ENCODE results near the gene ACP5. TPM values are rescaled to one million over a fixed set of nuclear protein-coding genes. Genes with fewer than 3 reads are reported as not detected.

ACP5 gene
- total and polyA plus RNA-seq, 7 donors, result 0.44 to 2.7 (median 1.3) TPM

GRCh38 chr19:11594084-11594483 is 16.6 kb upstream of the ACP5 start:
- H3K36me3 ChIP-seq (ENCODE audit: insufficient read depth in 1 of 2, low read depth in 1 of 2), result no peaks in the 10 kb centered on the region
- H3K4me3 ChIP-seq, result no peak overlapping the region
- no peak overlapping the region for H3K27ac ChIP-seq
- peaks cover 7% of the 10 kb centered on the region for H3K4me1 ChIP-seq
- DNase-seq (no peak), ATAC-seq (no peak)
- H3K27me3 ChIP-seq (ENCODE audit: insufficient read depth in 3 of 3, low read length in 2 of 3), result no peaks in the 10 kb centered on the region
- intact Hi-C loops (cut with DNase I), result no loop called here
- TF ChIP-seq CTCF (IDR thresholded peaks at IDR 0.05), result no peak
- H3K9me3 ChIP-seq, result no peaks in the 10 kb centered on the region
- whole genome bisulfite sequencing, 3 donors, result 79 to 91% (median 80%) methylated on average over 4 of the region's 4 CpGs

GRCh38 chr19:11587975-11588631 is 10.7 kb upstream of the ACP5 start:
- TF ChIP-seq CTCF (IDR thresholded peaks at IDR 0.05), result no peak
- Histone ChIP-seq H3K4me1 (no peaks in the 10 kb centered on the region), H3K27me3 (ENCODE audit: insufficient read depth in 3 of 3, low read length in 2 of 3) (no peaks in the 10 kb centered on the region), H3K27ac (no peak overlapping the region), H3K4me3 (no peak overlapping the region), H3K9me3 (no peaks in the 10 kb centered on the region), H3K36me3 (ENCODE audit: insufficient read depth in 1 of 2, low read depth in 1 of 2) (no peaks in the 10 kb centered on the region)
- WGBS, 3 donors, result 62 to 74% (median 63%) methylated on average over 13 of the region's 13 CpGs
- peak in 2 of 4 donors; percentile 22 to 30 for ATAC-seq
- intact Hi-C loops (cut with DNase I), result loop anchor here (2.0 to 10.0 kb wide), 4 partner anchors 91 to 295 kb away; partner anchors contain the start of genes EPOR (in 1 of the 2) and TSPAN16 (in 1 of the 2)
- no peak for DNase-seq

GRCh38 chr19:11587302-11587974 is 10.0 kb upstream of the ACP5 start:
- Histone ChIP-seq H3K27me3 (ENCODE audit: insufficient read depth in 3 of 3, low read length in 2 of 3) (no peaks in the 10 kb centered on the region), H3K9me3 (no peaks in the 10 kb centered on the region), H3K36me3 (ENCODE audit: insufficient read depth in 1 of 2, low read depth in 1 of 2) (no peaks in the 10 kb centered on the region), H3K4me3 (no peak overlapping the region), H3K4me1 (no peaks in the 10 kb centered on the region), H3K27ac (no peak overlapping the region)
- ATAC-seq, result peak; percentile 85 to 92 (median 90)
- peak; percentile 88 for TF ChIP-seq CTCF (IDR thresholded peaks at IDR 0.05)
- intact Hi-C loops (cut with DNase I), result loop anchor here (2.0 to 10.0 kb wide), 4 partner anchors 90 to 295 kb away; partner anchors contain the start of genes EPOR (in 1 of the 2) and TSPAN16 (in 1 of the 2)
- 2 to 4% (median 3%) methylated on average over 6 to 7 of the region's 7 CpGs for WGBS, 3 donors
- DNase-seq, result peak; percentile 74 to 81

GRCh38 chr19:11586331-11586730 is 8.9 kb upstream of the ACP5 start:
- no peaks in the 10 kb centered on the region for H3K36me3 ChIP-seq (ENCODE audit: insufficient read depth in 1 of 2, low read depth in 1 of 2)
- no peak for TF ChIP-seq CTCF (IDR thresholded peaks at IDR 0.05)
- no peak for DNase-seq
- H3K4me3 ChIP-seq, result no peak overlapping the region
- no peaks in the 10 kb centered on the region for H3K9me3 ChIP-seq
- 51 to 61% (median 61%) methylated on average over 6 of the region's 6 CpGs for WGBS, 3 donors
- no peak for ATAC-seq
- no peaks in the 10 kb centered on the region for H3K4me1 ChIP-seq
- intact Hi-C loops (cut with DNase I), result loop anchor here (2.0 to 10.0 kb wide), 4 partner anchors 89 to 294 kb away; partner anchors contain the start of genes EPOR (in 1 of the 2) and TSPAN16 (in 1 of the 2)
- H3K27ac ChIP-seq, result no peak overlapping the region
- H3K27me3 ChIP-seq (ENCODE audit: insufficient read depth in 3 of 3, low read length in 2 of 3), result no peaks in the 10 kb centered on the region

Measured in psoas muscle (tissue), 8 donors.